Transverse colon (tissue), 4 donors: ENCODE results near the gene RBM39. TPM values are rescaled to one million over a fixed set of nuclear protein-coding genes. Genes with fewer than 3 reads are reported as not detected.

Experiments used
- DNase-seq: peaks from one replicate; pipeline ENCODE4 v3.0.0-alpha.2; 2019
- H3K27ac ChIP-seq, 4 donors: fragments of 200-600 bp; sonication (generic); 2 replicates each; pipeline ENCODE4 v1.5.1; 2016 to 2018; ENCODE audit warnings: inconsistent platforms in 4 of 4
- H3K27me3 ChIP-seq: fragments of 200-600 bp; sonication (generic); 2 replicates; pipeline ENCODE4 v1.5.1; 2017; ENCODE audit warnings: inconsistent platforms
- H3K36me3 ChIP-seq, 4 donors: fragments of 200-600 bp; sonication (generic); 2 replicates each; pipeline ENCODE4 v1.5.1; 2017 to 2019; ENCODE audit warnings: inconsistent platforms in 4 of 4
- H3K4me1 ChIP-seq, 4 donors: fragments of 200-600 bp; sonication (generic); 2 replicates each; pipeline ENCODE4 v1.5.1; 2017 to 2020; ENCODE audit warnings: inconsistent platforms in 4 of 4
- H3K4me3 ChIP-seq, 4 donors: fragments of 200-600 bp; sonication (generic); 1 replicate in 1 of 4; 2 replicates in 3 of 4; pipeline versions ENCODE4 v1.5.1 to v1.6.1; 2017 to 2019; ENCODE audit warnings: inconsistent platforms in 4 of 4
- H3K9me3 ChIP-seq, 2 donors: fragments of 200-600 bp; sonication (generic); 2 replicates each; pipeline ENCODE4 v1.5.1; 2017 to 2019; ENCODE audit warnings: inconsistent platforms in 2 of 2
- EP300 ChIP-seq: sonication (generic); formaldehyde crosslinking; IDR thresholded peaks from one replicate; pipeline ENCODE4 v1.6.1; 2017; ENCODE audit warnings: antibody characterized with exemption, low read depth
- POLR2A ChIP-seq: fragments of 450-650 bp; IDR thresholded peaks from one replicate; pipeline ENCODE4 v1.6.1; 2016; ENCODE audit warnings: antibody characterized with exemption, mild to moderate bottlenecking, moderate library complexity
- POLR2AphosphoS5 ChIP-seq, 3 donors: sonication (generic); formaldehyde crosslinking; IDR thresholded peaks; one replicate each; pipeline ENCODE4 v1.6.1; 2016; ENCODE audit warnings: antibody characterized with exemption in 3 of 3
- WGBS, 2 donors: methylation state at CpG; one replicate each; pipeline ENCODE4 v1.1.5; 2018; ENCODE audit warnings: low coverage in 1 of 2; 5-methylcytosine and 5-hydroxymethylcytosine counted together
- in situ Hi-C, 4 donors: fragments of 200-750 bp; cut with MboI; loops; one replicate each; pipeline versions ENCODE4 v1.15.0 to v1.15.1; 2017; ENCODE audit warnings: low sequenced_read_pairs in 3 of 4, low pct_ligation_motif_present in 1 of 4, low pct_unique_long_range_greater_than_20kb in 1 of 4
- intact Hi-C: fragments of 100-400 bp; cut with DNase I; formaldehyde crosslinking; loops from one replicate; pipeline ENCODE4 v1.15.1; 2023; ENCODE audit warnings: low total_unique reads
- total RNA-seq, 4 donors: library from RNA; depleted of rRNA; stranded (reverse); fragments of >200 nt; gene quantifications; one replicate each; pipeline ENCODE4 v1.1.0, GENCODE V29; 2016
- TF ChIP-seq, protein P1 (sequence below), 5 experiments: fragments of 200-600 bp in 3 of 5; fragments of 450-650 bp in 2 of 5; sonication (generic) in 3 of 5; IDR thresholded peaks; 1 replicate in 2 of 5; 2 replicates in 3 of 5; pipeline ENCODE4 v1.5.1; 2016 to 2017; ENCODE audit warnings: antibody characterized with exemption in 5 of 5, inconsistent platforms in 3 of 5, mild to moderate bottlenecking in 2 of 5, moderate library complexity in 1 of 5

Gene RBM39
- total RNA-seq, 4 donors from 2014 or later, result 264 to 721 (median 416) TPM

DNA sequence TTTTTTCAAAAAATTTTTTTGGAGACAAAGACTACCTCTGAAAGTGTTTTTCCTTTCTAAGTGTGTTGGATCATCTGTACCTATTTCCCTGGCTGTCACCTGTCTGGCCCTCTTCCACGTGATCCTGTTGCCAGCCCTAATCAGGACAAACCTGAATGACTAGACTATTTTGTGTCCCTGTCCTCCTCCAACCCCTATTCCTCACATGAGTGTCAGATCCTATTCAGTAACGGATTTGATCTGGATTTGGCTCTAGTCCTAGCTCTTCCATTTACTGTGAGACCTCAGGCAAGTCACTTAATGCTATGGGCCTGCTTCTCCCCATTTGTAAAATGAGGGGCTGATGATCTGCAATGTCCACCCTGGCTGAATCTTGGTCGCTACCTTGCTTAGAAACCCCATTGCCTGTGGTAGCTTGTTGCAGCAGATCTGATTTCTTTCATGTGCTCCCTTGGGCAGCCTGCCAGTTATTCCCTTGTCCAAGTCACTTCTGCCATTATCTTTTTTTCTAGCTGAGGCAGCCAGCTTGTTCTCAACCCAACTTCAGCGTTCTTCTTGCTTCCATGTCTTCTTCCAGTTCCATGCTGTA is 34.5 kb upstream of the RBM39 start:
- intact Hi-C loops, result no loop called here
- TF ChIP-seq POLR2AphosphoS5 (IDR thresholded peaks at IDR 0.05) (no peak), EP300 (no peak), POLR2A (no peak)
- TF ChIP-seq, protein P1, sequence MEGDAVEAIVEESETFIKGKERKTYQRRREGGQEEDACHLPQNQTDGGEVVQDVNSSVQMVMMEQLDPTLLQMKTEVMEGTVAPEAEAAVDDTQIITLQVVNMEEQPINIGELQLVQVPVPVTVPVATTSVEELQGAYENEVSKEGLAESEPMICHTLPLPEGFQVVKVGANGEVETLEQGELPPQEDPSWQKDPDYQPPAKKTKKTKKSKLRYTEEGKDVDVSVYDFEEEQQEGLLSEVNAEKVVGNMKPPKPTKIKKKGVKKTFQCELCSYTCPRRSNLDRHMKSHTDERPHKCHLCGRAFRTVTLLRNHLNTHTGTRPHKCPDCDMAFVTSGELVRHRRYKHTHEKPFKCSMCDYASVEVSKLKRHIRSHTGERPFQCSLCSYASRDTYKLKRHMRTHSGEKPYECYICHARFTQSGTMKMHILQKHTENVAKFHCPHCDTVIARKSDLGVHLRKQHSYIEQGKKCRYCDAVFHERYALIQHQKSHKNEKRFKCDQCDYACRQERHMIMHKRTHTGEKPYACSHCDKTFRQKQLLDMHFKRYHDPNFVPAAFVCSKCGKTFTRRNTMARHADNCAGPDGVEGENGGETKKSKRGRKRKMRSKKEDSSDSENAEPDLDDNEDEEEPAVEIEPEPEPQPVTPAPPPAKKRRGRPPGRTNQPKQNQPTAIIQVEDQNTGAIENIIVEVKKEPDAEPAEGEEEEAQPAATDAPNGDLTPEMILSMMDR (IDR thresholded peaks at IDR 0.05), result no peak
- Histone ChIP-seq H3K9me3 (no peaks in the 10 kb centered on the region), H3K4me3 (no peak overlapping the region), H3K27ac (peak overlapping the region; percentile 11 to 50 (median 34)), H3K27me3 (no peaks in the 10 kb centered on the region), H3K36me3 (no peaks in the 10 kb centered on the region), H3K4me1 (peaks cover 9 to 47% (median 28%) of the 10 kb centered on the region in 4 donors)
- in situ Hi-C loops, result no loop called here
- peak; percentile 50 for DNase-seq
- WGBS, 2 donors, result 14 to 33% methylated on average over 1 to 4 of the region's 4 CpGs

DNA sequence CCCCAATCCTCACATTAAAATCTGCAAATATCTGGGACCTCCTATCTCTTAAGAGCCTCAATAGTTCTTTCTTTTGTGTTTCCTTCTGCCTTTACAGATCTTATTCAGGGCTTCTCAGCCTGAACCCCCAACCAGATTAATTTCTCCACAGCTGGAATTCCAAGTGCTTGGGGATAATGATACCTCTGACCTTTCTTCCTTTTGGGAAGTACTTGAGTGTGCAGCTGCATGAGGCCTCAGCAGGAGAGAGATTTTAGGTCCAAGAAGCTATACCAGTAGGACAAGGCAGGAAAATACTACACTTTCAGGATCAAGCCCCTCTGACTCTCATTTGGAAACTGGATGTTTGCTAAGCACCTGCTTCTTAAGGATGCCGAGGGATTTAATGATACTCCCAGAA is 32.3 kb upstream of the RBM39 start:
- Histone ChIP-seq H3K36me3 (no peaks in the 10 kb centered on the region), H3K27me3 (no peaks in the 10 kb centered on the region), H3K9me3 (no peaks in the 10 kb centered on the region), H3K4me1 (peaks cover 22 to 65% (median 41%) of the 10 kb centered on the region in 4 donors), H3K4me3 (no peak overlapping the region), H3K27ac (peak overlapping the region; percentile 12 to 98 (median 90))
- intact Hi-C loops (loop anchor here (5.0 kb wide), 1 partner anchor 72 kb away; no protein-coding TSS in a partner anchor), in situ Hi-C loops (no loop called here)
- WGBS, 2 donors, result 79% methylated on average over 1 of the region's 1 CpG; no CpG with 5 or more reads in 1 of the 2 donors
- no peak for DNase-seq
- TF ChIP-seq POLR2AphosphoS5 (IDR thresholded peaks at IDR 0.05) (no peak), EP300 (no peak), POLR2A (no peak)
- TF ChIP-seq, protein P1 (IDR thresholded peaks at IDR 0.05), result no peak

DNA sequence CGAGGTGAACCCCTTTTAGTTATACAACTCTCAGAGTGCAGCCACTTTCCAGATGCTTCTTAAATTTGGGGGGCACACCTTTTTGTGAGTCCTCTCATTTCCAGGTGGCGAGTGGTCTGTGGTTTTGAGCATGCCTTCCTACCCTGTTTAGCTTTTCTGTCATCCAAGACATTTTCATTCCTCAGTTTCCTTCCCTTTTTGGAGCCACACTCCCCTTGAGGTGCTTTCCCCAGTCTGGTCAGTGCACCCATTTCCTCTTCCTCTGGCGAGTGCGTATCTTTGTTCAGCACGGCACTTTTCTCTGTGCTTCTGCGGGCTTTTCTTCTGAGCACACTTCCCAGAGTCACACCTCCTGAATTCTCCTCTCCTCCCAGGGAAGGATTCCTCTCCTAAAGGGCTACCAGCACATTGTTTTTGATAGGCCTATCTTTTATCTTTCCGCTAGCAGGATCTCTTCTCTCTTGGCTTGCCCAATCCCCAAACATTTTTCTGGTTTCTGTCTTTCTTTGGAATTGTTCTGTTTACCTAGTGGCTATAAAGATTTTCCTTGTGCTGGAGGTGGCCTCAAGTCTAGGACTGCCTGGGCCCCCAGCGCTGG is 31.2 kb upstream of the RBM39 start:
- TF ChIP-seq, protein P1 (IDR thresholded peaks at IDR 0.05), result no peak
- TF ChIP-seq POLR2A (peak; percentile 31), POLR2AphosphoS5 (IDR thresholded peaks at IDR 0.05) (peak in 2 of 3 donors; percentile 23 to 44), EP300 (no peak)
- Histone ChIP-seq H3K9me3 (no peaks in the 10 kb centered on the region), H3K27me3 (no peaks in the 10 kb centered on the region), H3K4me3 (peak overlapping the region in 3 of 4 donors; percentile 63 to 83 (median 80)), H3K27ac (peak overlapping the region; percentile 88 to 98 (median 94)), H3K36me3 (no peaks in the 10 kb centered on the region), H3K4me1 (peaks cover 32 to 76% (median 48%) of the 10 kb centered on the region in 4 donors)
- peak; percentile 55 for DNase-seq
- 24 to 37% methylated on average over 6 to 8 of the region's 8 CpGs for WGBS, 2 donors
- in situ Hi-C loops, result no loop called here
- intact Hi-C loops, result loop anchor here (5.0 kb wide), 1 partner anchor 71 kb away; no protein-coding TSS in a partner anchor

DNA sequence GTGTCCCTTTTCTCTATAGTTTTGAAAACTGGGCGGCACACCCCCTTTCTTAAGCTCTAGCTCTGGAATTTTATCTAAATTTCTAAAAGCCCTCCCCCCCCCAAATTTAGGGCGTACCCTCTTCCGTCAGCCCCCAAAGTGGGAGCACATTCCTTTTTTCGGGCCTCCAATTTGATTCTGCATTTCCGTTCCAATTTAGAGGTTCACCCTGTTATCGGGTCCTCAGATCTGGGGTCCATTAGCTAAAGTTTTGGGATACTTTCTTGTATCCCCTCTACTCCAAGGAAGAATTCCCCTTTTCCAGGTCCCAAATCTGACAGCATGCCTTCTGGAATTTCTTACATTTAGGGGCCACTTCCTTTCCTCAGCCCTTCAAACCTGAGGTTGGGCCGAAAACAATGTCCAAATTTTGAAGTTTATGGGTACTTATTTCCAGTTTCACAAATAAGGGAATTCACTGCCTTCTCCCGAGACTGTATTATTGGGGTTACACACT is 30.6 kb upstream of the RBM39 start:
- WGBS, 2 donors, result 4% methylated on average over 7 to 8 of the region's 8 CpGs
- Histone ChIP-seq H3K4me3 (peak overlapping the region; percentile 63 to 83 (median 78)), H3K9me3 (no peaks in the 10 kb centered on the region), H3K27ac (peak overlapping the region; percentile 88 to 98 (median 94)), H3K36me3 (no peaks in the 10 kb centered on the region), H3K27me3 (no peaks in the 10 kb centered on the region), H3K4me1 (peaks cover 32 to 82% (median 48%) of the 10 kb centered on the region in 4 donors)
- no peak for DNase-seq
- in situ Hi-C loops (no loop called here), intact Hi-C loops (loop anchor here (5.0 kb wide), 1 partner anchor 70 kb away; no protein-coding TSS in a partner anchor)
- TF ChIP-seq POLR2AphosphoS5 (IDR thresholded peaks at IDR 0.05) (no peak), EP300 (no peak), POLR2A (no peak)
- TF ChIP-seq, protein P1 (IDR thresholded peaks at IDR 0.05), result no peak
